ENCODE measurements around the gene CDC42SE2.

The CDC42SE2 gene

DNA sequence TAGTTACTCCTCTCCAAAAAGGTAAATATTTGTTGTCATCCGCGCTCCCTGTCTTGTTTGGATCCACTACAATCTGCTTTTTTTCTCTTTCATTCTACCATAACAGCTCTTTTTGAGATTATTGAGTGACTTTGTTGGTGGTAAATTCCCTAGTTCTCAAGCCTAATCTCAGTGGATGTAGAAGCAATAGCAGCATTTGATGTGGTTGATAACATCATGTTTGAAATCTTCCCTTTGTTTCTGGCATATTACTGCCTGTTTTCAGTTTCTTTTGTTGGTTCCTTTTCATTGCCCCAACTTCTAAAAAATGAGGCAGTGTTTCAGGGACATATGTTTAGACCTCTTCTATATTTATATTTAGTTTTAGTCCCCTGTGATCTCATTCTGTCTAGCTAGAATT is 8.9 kb downstream of the CDC42SE2 start:
- TF ChIP-seq FOXP2 (optimal IDR thresholded peaks at IDR 0.05; ENCODE audit: borderline replicate concordance, extremely low read depth, extremely low read length, insufficient read depth) (no peak), SIN3A (IDR thresholded peaks at IDR 0.05; ENCODE audit: borderline replicate concordance, insufficient read depth, low read length) (no peak), POLR2AphosphoS5 (IDR thresholded peaks at IDR 0.05; ENCODE audit: low read depth, low read length) (no peak), TAF1 (IDR thresholded peaks at IDR 0.05; ENCODE audit: borderline replicate concordance, insufficient read depth, low read length) (no peak)
- TF ChIP-seq, protein P1, sequence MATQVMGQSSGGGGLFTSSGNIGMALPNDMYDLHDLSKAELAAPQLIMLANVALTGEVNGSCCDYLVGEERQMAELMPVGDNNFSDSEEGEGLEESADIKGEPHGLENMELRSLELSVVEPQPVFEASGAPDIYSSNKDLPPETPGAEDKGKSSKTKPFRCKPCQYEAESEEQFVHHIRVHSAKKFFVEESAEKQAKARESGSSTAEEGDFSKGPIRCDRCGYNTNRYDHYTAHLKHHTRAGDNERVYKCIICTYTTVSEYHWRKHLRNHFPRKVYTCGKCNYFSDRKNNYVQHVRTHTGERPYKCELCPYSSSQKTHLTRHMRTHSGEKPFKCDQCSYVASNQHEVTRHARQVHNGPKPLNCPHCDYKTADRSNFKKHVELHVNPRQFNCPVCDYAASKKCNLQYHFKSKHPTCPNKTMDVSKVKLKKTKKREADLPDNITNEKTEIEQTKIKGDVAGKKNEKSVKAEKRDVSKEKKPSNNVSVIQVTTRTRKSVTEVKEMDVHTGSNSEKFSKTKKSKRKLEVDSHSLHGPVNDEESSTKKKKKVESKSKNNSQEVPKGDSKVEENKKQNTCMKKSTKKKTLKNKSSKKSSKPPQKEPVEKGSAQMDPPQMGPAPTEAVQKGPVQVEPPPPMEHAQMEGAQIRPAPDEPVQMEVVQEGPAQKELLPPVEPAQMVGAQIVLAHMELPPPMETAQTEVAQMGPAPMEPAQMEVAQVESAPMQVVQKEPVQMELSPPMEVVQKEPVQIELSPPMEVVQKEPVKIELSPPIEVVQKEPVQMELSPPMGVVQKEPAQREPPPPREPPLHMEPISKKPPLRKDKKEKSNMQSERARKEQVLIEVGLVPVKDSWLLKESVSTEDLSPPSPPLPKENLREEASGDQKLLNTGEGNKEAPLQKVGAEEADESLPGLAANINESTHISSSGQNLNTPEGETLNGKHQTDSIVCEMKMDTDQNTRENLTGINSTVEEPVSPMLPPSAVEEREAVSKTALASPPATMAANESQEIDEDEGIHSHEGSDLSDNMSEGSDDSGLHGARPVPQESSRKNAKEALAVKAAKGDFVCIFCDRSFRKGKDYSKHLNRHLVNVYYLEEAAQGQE (IDR thresholded peaks at IDR 0.05; ENCODE audit: insufficient read depth in 1 of 2, low read depth in 2 of 2, low read length in 2 of 2), result no peak

GRCh38 chr5:131274326-131275063 is 10.6 kb downstream of the CDC42SE2 start:
- TF ChIP-seq FOXP2 (optimal IDR thresholded peaks at IDR 0.05; ENCODE audit: borderline replicate concordance, extremely low read depth, extremely low read length, insufficient read depth) (no peak), TAF1 (IDR thresholded peaks at IDR 0.05; ENCODE audit: borderline replicate concordance, insufficient read depth, low read length) (no peak), SIN3A (IDR thresholded peaks at IDR 0.05; ENCODE audit: borderline replicate concordance, insufficient read depth, low read length) (no peak), POLR2AphosphoS5 (IDR thresholded peaks at IDR 0.05; ENCODE audit: low read depth, low read length) (no peak)
- TF ChIP-seq, protein P1 (IDR thresholded peaks at IDR 0.05; ENCODE audit: insufficient read depth in 1 of 2, low read depth in 2 of 2, low read length in 2 of 2), result no peak

DNA sequence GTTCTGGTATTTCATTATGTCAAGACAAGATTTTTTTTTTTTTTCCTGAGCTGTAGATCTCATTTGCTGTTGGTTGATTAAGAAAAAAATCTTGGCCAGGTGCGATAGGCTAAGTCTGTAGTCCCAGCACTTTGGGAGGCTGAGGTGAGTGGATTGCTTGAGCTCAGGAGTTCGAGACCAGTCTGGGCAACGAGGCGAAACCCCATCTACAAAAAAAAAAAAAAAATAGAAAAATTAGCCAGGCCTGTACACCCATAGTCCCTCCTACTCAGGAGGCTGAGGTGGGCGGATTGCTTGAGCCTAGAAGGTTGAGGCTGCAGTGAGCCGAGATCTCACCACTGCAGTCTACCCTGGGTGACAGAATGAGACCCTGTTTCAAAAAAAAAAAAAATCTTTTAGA is 12.2 kb downstream of the CDC42SE2 start:
- TF ChIP-seq, protein P1 (IDR thresholded peaks at IDR 0.05; ENCODE audit: insufficient read depth in 1 of 2, low read depth in 2 of 2, low read length in 2 of 2), result no peak

GRCh38 chr5:131277447-131277846 is 13.6 kb downstream of the CDC42SE2 start:
- TF ChIP-seq, protein P1 (IDR thresholded peaks at IDR 0.05; ENCODE audit: insufficient read depth in 1 of 2, low read depth in 2 of 2, low read length in 2 of 2), result no peak
- no peak for TF ChIP-seq TAF1 (IDR thresholded peaks at IDR 0.05; ENCODE audit: borderline replicate concordance, insufficient read depth, low read length)

All from PFSK-1 (cell line).